ENCODE measurements around the gene GLTPD2. TPM values are rescaled to one million over a fixed set of nuclear protein-coding genes. Genes with fewer than 3 reads are reported as not detected.

GLTPD2 gene
- total and polyA plus RNA-seq, 2 donors from 2014 or later: 0.35 to 12.5 TPM

DNA sequence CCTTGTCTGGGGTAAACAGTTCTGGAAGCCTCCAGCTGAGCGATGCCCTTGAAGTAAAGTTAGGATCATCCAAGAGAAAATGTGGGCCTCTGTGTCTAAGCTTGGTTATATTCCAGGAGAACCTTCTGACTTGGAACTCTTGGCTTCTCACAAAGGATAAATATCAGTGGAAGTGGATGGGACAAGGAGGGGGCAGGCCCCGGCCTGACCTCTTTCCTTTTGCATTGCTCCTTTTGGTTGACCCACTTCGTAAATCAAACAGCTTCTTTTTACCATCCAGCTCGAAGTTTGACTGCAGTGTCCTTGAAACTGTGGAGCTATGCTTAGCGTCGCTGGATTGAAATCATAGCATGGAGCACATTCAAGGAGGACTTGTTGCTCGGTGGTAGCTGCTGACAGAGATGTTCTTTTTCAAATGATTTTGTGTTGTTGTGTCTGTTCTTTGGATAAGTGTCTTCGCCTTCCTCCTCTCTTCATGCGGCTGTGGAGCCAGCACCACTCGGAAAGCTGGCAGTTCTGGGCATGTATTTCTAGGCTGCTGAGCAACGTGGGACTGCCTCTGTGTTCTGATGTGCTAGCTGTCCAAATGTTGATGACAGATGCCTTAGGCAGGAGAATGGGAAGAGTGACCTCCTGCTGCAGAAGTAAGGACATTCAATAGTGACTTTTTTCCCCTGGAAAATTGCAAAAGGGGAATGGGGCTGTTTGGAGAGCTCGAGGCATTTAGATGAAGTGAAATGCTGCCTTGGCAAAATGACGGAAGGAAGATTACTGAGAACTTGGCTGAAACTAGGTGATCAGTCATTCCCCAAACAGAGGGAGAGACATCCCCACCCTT lies 48.9 kb downstream of the GLTPD2 start:
- Histone ChIP-seq H3K27me3 (ENCODE audit: control insufficient read depth, insufficient read depth, low read length) (no peaks in the 10 kb centered on the region), H3K9me3 (ENCODE audit: control insufficient read depth in 2 of 3, insufficient read depth in 1 of 3, low read length in 3 of 3) (no peaks in the 10 kb centered on the region), H3K36me3 (ENCODE audit: control insufficient read depth in 2 of 3, insufficient read depth in 3 of 3, low read length in 3 of 3) (no peaks in the 10 kb centered on the region), H3K4me1 (ENCODE audit: control insufficient read depth in 2 of 3, insufficient read depth in 2 of 3, low read depth in 1 of 3, low read length in 3 of 3) (peaks cover 3 to 34% (median 7%) of the 10 kb centered on the region in 3 donors), H3K9ac (ENCODE audit: low read length in 3 of 3) (no peak overlapping the region), H3K4me3 (ENCODE audit: low read length in 3 of 3) (no peak overlapping the region), H3K27ac (ENCODE audit: low read depth in 2 of 2, low read length in 2 of 2) (no peak overlapping the region)
- DNase-seq (peak in 1 of 5 donors; percentile 20), FAIRE-seq (no peak)
- TF ChIP-seq, protein P1, sequence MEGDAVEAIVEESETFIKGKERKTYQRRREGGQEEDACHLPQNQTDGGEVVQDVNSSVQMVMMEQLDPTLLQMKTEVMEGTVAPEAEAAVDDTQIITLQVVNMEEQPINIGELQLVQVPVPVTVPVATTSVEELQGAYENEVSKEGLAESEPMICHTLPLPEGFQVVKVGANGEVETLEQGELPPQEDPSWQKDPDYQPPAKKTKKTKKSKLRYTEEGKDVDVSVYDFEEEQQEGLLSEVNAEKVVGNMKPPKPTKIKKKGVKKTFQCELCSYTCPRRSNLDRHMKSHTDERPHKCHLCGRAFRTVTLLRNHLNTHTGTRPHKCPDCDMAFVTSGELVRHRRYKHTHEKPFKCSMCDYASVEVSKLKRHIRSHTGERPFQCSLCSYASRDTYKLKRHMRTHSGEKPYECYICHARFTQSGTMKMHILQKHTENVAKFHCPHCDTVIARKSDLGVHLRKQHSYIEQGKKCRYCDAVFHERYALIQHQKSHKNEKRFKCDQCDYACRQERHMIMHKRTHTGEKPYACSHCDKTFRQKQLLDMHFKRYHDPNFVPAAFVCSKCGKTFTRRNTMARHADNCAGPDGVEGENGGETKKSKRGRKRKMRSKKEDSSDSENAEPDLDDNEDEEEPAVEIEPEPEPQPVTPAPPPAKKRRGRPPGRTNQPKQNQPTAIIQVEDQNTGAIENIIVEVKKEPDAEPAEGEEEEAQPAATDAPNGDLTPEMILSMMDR (IDR thresholded peaks at IDR 0.05; ENCODE audit: borderline replicate concordance, extremely low read depth, insufficient read depth): no peak
- intact Hi-C loops (cut with DNase I): no loop called here

DNA sequence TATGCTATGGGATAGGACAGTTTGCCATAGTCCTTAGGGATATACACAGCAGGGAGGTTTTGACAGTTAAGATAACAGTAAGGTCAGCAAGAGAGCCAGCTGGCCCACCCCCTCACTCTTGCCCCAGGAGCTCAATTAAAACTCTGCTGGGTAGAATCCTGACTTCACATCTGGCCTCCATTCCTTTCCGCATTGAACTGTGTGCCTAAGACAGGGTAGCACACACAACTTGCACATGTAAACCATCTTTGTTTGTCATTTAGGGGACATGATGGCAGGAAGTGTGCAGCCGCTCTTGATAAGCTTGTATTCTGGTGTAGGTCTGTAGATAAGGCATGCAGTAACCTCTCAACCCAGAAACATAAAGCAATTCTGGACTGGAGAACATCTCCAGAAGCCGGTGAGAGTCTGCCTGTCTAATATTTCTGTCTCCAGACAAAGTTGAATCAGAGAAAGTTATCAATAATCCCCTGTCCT lies 49.6 kb downstream of the GLTPD2 start:
- no peak for FAIRE-seq

DNA sequence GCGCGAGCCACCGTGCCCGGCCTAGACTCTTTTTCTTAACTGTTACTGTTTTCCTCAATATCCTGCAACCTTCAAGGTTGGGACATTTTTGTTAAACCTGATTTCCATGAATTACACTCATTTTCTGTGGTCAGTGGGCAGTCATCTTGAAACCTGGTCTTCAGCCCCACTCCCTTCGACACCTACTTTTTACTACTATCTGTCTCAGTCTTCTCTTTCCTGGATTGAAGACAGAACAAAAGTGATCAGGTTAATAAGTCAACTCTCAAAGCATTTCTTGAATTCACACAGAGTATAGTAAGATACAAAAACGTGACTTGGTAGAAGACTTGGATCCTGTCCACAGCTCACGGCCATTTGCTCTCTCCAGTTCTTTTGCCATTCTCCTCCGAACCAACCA lies 50.5 kb downstream of the GLTPD2 start:
- Histone ChIP-seq H3K27ac (ENCODE audit: low read depth in 2 of 2, low read length in 2 of 2) (no peak overlapping the region), H3K36me3 (ENCODE audit: control insufficient read depth in 2 of 3, insufficient read depth in 3 of 3, low read length in 3 of 3) (no peaks in the 10 kb centered on the region), H3K4me3 (ENCODE audit: low read length in 3 of 3) (no peak overlapping the region), H3K27me3 (ENCODE audit: control insufficient read depth, insufficient read depth, low read length) (no peaks in the 10 kb centered on the region), H3K4me1 (ENCODE audit: control insufficient read depth in 2 of 3, insufficient read depth in 2 of 3, low read depth in 1 of 3, low read length in 3 of 3) (peaks cover 3 to 29% (median 7%) of the 10 kb centered on the region in 3 donors), H3K9ac (ENCODE audit: low read length in 3 of 3) (no peak overlapping the region), H3K9me3 (ENCODE audit: control insufficient read depth in 2 of 3, insufficient read depth in 1 of 3, low read length in 3 of 3) (no peaks in the 10 kb centered on the region)
- FAIRE-seq (no peak), DNase-seq (no peak)
- intact Hi-C loops (cut with DNase I): no loop called here
- TF ChIP-seq, protein P1 (IDR thresholded peaks at IDR 0.05; ENCODE audit: borderline replicate concordance, extremely low read depth, insufficient read depth): no peak

More for the DNA sequence above, 49.6 kb downstream of the GLTPD2 start:
- Histone ChIP-seq H3K36me3 (ENCODE audit: control insufficient read depth in 2 of 3, insufficient read depth in 3 of 3, low read length in 3 of 3) (no peaks in the 10 kb centered on the region), H3K27me3 (ENCODE audit: control insufficient read depth, insufficient read depth, low read length) (no peaks in the 10 kb centered on the region), H3K9me3 (ENCODE audit: control insufficient read depth in 2 of 3, insufficient read depth in 1 of 3, low read length in 3 of 3) (no peaks in the 10 kb centered on the region), H3K9ac (ENCODE audit: low read length in 3 of 3) (no peak overlapping the region), H3K27ac (ENCODE audit: low read depth in 2 of 2, low read length in 2 of 2) (no peak overlapping the region), H3K4me3 (ENCODE audit: low read length in 3 of 3) (no peak overlapping the region), H3K4me1 (ENCODE audit: control insufficient read depth in 2 of 3, insufficient read depth in 2 of 3, low read depth in 1 of 3, low read length in 3 of 3) (peaks cover 3 to 34% (median 7%) of the 10 kb centered on the region in 3 donors)
- TF ChIP-seq, protein P1 (IDR thresholded peaks at IDR 0.05; ENCODE audit: borderline replicate concordance, extremely low read depth, insufficient read depth): no peak
- DNase-seq: no peak
- intact Hi-C loops (cut with DNase I): no loop called here

Other genes starting within 250 kb of the GLTPD2 start
- 51.6 TPM for gene MYBBP1A, start 233.6 kb upstream of the GLTPD2 start, total RNA-seq
- 11.9 TPM for gene MYBBP1A, start 233.6 kb upstream of the GLTPD2 start, polyA plus RNA-seq (ENCODE audit: insufficient read depth, low read depth, low replicate concordance)
- 16.8 TPM for gene GGT6, start 228.4 kb upstream of the GLTPD2 start, total RNA-seq
- 51.4 TPM for gene GGT6, start 228.4 kb upstream of the GLTPD2 start, polyA plus RNA-seq (ENCODE audit: insufficient read depth, low read depth, low replicate concordance)
- gene SMTNL2, start 204.4 kb upstream of the GLTPD2 start, total RNA-seq: 25.6 TPM
- 58.1 TPM for gene SMTNL2, start 204.4 kb upstream of the GLTPD2 start, polyA plus RNA-seq (ENCODE audit: insufficient read depth, low read depth, low replicate concordance)
- not detected for gene ALOX15, start 147.3 kb upstream of the GLTPD2 start, total RNA-seq
- not detected for gene ALOX15, start 147.3 kb upstream of the GLTPD2 start, polyA plus RNA-seq (ENCODE audit: insufficient read depth, low read depth, low replicate concordance)
- 49.0 TPM for gene PELP1, start 84.8 kb upstream of the GLTPD2 start, total RNA-seq
- 20.9 TPM for gene PELP1, start 84.8 kb upstream of the GLTPD2 start, polyA plus RNA-seq (ENCODE audit: insufficient read depth, low read depth, low replicate concordance)
- gene ARRB2, start 78.3 kb upstream of the GLTPD2 start, total RNA-seq: 63.1 TPM
- 32.8 TPM for gene ARRB2, start 78.3 kb upstream of the GLTPD2 start, polyA plus RNA-seq (ENCODE audit: insufficient read depth, low read depth, low replicate concordance)
- gene MED11, start 57.5 kb upstream of the GLTPD2 start, total RNA-seq: 19.0 TPM
- 58.4 TPM for gene MED11, start 57.5 kb upstream of the GLTPD2 start, polyA plus RNA-seq (ENCODE audit: insufficient read depth, low read depth, low replicate concordance)
- 5.1 TPM for gene ZMYND15, start 49.1 kb upstream of the GLTPD2 start, total RNA-seq
- gene ZMYND15, start 49.1 kb upstream of the GLTPD2 start, polyA plus RNA-seq (ENCODE audit: insufficient read depth, low read depth, low replicate concordance): 1.3 TPM
- 83.0 TPM for gene CXCL16, start 49.0 kb upstream of the GLTPD2 start, total RNA-seq
- gene CXCL16, start 49.0 kb upstream of the GLTPD2 start, polyA plus RNA-seq (ENCODE audit: insufficient read depth, low read depth, low replicate concordance): 22.5 TPM
- 0.88 TPM for gene TM4SF5, start 17.1 kb upstream of the GLTPD2 start, total RNA-seq
- 31.3 TPM for gene TM4SF5, start 17.1 kb upstream of the GLTPD2 start, polyA plus RNA-seq (ENCODE audit: insufficient read depth, low read depth, low replicate concordance)
- gene VMO1, start 2.6 kb upstream of the GLTPD2 start, total RNA-seq: 3.0 TPM
- gene VMO1, start 2.6 kb upstream of the GLTPD2 start, polyA plus RNA-seq (ENCODE audit: insufficient read depth, low read depth, low replicate concordance): 2.5 TPM
- 103 TPM for gene PSMB6, start 7.2 kb downstream of the GLTPD2 start, total RNA-seq
- 317 TPM for gene PSMB6, start 7.2 kb downstream of the GLTPD2 start, polyA plus RNA-seq (ENCODE audit: insufficient read depth, low read depth, low replicate concordance)
- 45.4 TPM for gene PLD2, start 18.2 kb downstream of the GLTPD2 start, total RNA-seq
- gene PLD2, start 18.2 kb downstream of the GLTPD2 start, polyA plus RNA-seq (ENCODE audit: insufficient read depth, low read depth, low replicate concordance): 9.2 TPM
- 118 TPM for gene MINK1, start 44.4 kb downstream of the GLTPD2 start, total RNA-seq
- gene MINK1, start 44.4 kb downstream of the GLTPD2 start, polyA plus RNA-seq (ENCODE audit: insufficient read depth, low read depth, low replicate concordance): 21.2 TPM
- gene C17orf107, start 110.6 kb downstream of the GLTPD2 start, total RNA-seq: 4.4 TPM
- 2.5 TPM for gene C17orf107, start 110.6 kb downstream of the GLTPD2 start, polyA plus RNA-seq (ENCODE audit: insufficient read depth, low read depth, low replicate concordance)
- gene CHRNE, start 114.1 kb downstream of the GLTPD2 start, total RNA-seq: 1.3 TPM
- gene CHRNE, start 114.1 kb downstream of the GLTPD2 start, polyA plus RNA-seq (ENCODE audit: insufficient read depth, low read depth, low replicate concordance): 0.82 TPM
- not detected for gene GP1BA, start 143.3 kb downstream of the GLTPD2 start, total RNA-seq
- not detected for gene GP1BA, start 143.3 kb downstream of the GLTPD2 start, polyA plus RNA-seq (ENCODE audit: insufficient read depth, low read depth, low replicate concordance)
- 60.0 TPM for gene SLC25A11, start 151.1 kb downstream of the GLTPD2 start, total RNA-seq
- 173 TPM for gene SLC25A11, start 151.1 kb downstream of the GLTPD2 start, polyA plus RNA-seq (ENCODE audit: insufficient read depth, low read depth, low replicate concordance)
- gene RNF167, start 151.3 kb downstream of the GLTPD2 start, total RNA-seq: 95.0 TPM
- gene RNF167, start 151.3 kb downstream of the GLTPD2 start, polyA plus RNA-seq (ENCODE audit: insufficient read depth, low read depth, low replicate concordance): 188 TPM
- 496 TPM for gene PFN1, start 159.6 kb downstream of the GLTPD2 start, total RNA-seq
- gene PFN1, start 159.6 kb downstream of the GLTPD2 start, polyA plus RNA-seq (ENCODE audit: insufficient read depth, low read depth, low replicate concordance): 614 TPM
- gene ENO3, start 162.2 kb downstream of the GLTPD2 start, total RNA-seq: 6.9 TPM
- gene ENO3, start 162.2 kb downstream of the GLTPD2 start, polyA plus RNA-seq (ENCODE audit: insufficient read depth, low read depth, low replicate concordance): 17.8 TPM
- 73.6 TPM for gene SPAG7, start 178.9 kb downstream of the GLTPD2 start, total RNA-seq
- 157 TPM for gene SPAG7, start 178.9 kb downstream of the GLTPD2 start, polyA plus RNA-seq (ENCODE audit: insufficient read depth, low read depth, low replicate concordance)
- gene CAMTA2, start 198.7 kb downstream of the GLTPD2 start, total RNA-seq: 47.1 TPM
- gene CAMTA2, start 198.7 kb downstream of the GLTPD2 start, polyA plus RNA-seq (ENCODE audit: insufficient read depth, low read depth, low replicate concordance): 40.1 TPM
- gene INCA1, start 208.6 kb downstream of the GLTPD2 start, total RNA-seq: 1.5 TPM
- gene INCA1, start 208.6 kb downstream of the GLTPD2 start, polyA plus RNA-seq (ENCODE audit: insufficient read depth, low read depth, low replicate concordance): 1.6 TPM
- 168 TPM for gene KIF1C, start 209.0 kb downstream of the GLTPD2 start, total RNA-seq
- gene KIF1C, start 209.0 kb downstream of the GLTPD2 start, polyA plus RNA-seq (ENCODE audit: insufficient read depth, low read depth, low replicate concordance): 69.6 TPM
- gene SLC52A1, start 246.5 kb downstream of the GLTPD2 start, total RNA-seq: 0.19 TPM
- 0.90 TPM for gene SLC52A1, start 246.5 kb downstream of the GLTPD2 start, polyA plus RNA-seq (ENCODE audit: insufficient read depth, low read depth, low replicate concordance)

Data from kidney (tissue), 14 donors.